ENCODE measurements around the gene AGAP1. TPM values are rescaled to one million over a fixed set of nuclear protein-coding genes. Genes with fewer than 3 reads are reported as not detected.

The AGAP1 gene
- total RNA-seq, 4 donors from 2014 or later: 33.7 to 39.9 (median 35.6) TPM

GRCh38 chr2:236017446-236017845, 523.6 kb downstream of the AGAP1 start:
- no peak overlapping the region for H3K27ac ChIP-seq
- no peaks in the 10 kb centered on the region for H3K9me3 ChIP-seq
- H3K4me1 ChIP-seq: peaks cover 0 to 14% (median 3%) of the 10 kb centered on the region in 4 donors
- no peak overlapping the region for H3K4me3 ChIP-seq
- no peak for DNase-seq (ENCODE audit: low spot score in 2 of 2)
- peaks cover 0 to 18% (median 0%) of the 10 kb centered on the region in 3 donors for H3K36me3 ChIP-seq
- TF ChIP-seq POLR2A (IDR thresholded peaks at IDR 0.05) (no peak), EP300 (IDR thresholded peaks at IDR 0.05) (no peak)
- TF ChIP-seq, protein P1, sequence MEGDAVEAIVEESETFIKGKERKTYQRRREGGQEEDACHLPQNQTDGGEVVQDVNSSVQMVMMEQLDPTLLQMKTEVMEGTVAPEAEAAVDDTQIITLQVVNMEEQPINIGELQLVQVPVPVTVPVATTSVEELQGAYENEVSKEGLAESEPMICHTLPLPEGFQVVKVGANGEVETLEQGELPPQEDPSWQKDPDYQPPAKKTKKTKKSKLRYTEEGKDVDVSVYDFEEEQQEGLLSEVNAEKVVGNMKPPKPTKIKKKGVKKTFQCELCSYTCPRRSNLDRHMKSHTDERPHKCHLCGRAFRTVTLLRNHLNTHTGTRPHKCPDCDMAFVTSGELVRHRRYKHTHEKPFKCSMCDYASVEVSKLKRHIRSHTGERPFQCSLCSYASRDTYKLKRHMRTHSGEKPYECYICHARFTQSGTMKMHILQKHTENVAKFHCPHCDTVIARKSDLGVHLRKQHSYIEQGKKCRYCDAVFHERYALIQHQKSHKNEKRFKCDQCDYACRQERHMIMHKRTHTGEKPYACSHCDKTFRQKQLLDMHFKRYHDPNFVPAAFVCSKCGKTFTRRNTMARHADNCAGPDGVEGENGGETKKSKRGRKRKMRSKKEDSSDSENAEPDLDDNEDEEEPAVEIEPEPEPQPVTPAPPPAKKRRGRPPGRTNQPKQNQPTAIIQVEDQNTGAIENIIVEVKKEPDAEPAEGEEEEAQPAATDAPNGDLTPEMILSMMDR (IDR thresholded peaks at IDR 0.05): no peak
- H3K27me3 ChIP-seq: no peaks in the 10 kb centered on the region
- WGBS, 2 donors: 77 to 90% methylated on average over 3 of the region's 3 CpGs

GRCh38 chr2:236019434-236019833, 525.6 kb downstream of the AGAP1 start:
- Histone ChIP-seq H3K36me3 (peaks cover 0 to 28% (median 0%) of the 10 kb centered on the region in 3 donors), H3K9me3 (no peaks in the 10 kb centered on the region), H3K27ac (no peak overlapping the region), H3K4me1 (peaks cover 0 to 10% (median 2%) of the 10 kb centered on the region in 4 donors), H3K4me3 (no peak overlapping the region), H3K27me3 (no peaks in the 10 kb centered on the region)
- no peak for DNase-seq (ENCODE audit: low spot score in 2 of 2)
- TF ChIP-seq, protein P1 (IDR thresholded peaks at IDR 0.05): no peak
- TF ChIP-seq EP300 (IDR thresholded peaks at IDR 0.05): no peak
- no peak for TF ChIP-seq POLR2A (IDR thresholded peaks at IDR 0.05)
- WGBS, 2 donors: 94 to 99% methylated on average over 8 of the region's 8 CpGs

DNA sequence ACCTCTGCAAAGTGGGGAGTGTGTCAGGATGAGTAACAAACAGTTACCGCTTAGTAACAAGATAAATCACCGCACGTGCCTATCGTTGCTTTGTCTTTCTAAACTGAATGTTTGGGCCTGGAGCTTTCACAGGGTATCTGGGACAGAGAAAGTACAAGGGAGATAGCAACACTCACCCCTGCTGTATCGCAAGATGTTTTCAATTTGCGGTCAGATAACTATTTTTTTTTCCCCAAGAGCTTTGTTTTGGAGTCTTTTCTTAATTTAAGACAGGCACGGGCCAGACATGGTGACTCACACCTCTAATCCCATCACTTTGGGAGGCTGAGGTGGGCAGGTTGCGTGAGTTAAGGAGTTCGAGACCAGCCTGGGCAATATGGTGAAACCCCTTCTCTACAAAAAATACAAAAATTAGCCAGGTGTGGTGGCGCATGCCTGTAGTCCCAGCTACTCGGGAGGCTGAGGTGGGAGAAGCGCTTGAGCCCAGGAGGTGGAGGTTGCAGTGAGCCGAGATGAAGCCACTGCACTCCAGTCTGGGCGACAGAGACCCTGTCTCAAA, 527.7 kb downstream of the AGAP1 start:
- Histone ChIP-seq H3K4me1 (no peaks in the 10 kb centered on the region), H3K9me3 (no peaks in the 10 kb centered on the region), H3K4me3 (no peak overlapping the region), H3K27ac (no peak overlapping the region), H3K27me3 (no peaks in the 10 kb centered on the region), H3K36me3 (peaks cover 0 to 28% (median 0%) of the 10 kb centered on the region in 3 donors)
- 91 to 96% methylated on average over 14 of the region's 14 CpGs for WGBS, 2 donors
- DNase-seq (ENCODE audit: low spot score in 2 of 2): no peak
- TF ChIP-seq EP300 (IDR thresholded peaks at IDR 0.05) (no peak), POLR2A (IDR thresholded peaks at IDR 0.05) (no peak)
- TF ChIP-seq, protein P1 (IDR thresholded peaks at IDR 0.05): no peak

DNA sequence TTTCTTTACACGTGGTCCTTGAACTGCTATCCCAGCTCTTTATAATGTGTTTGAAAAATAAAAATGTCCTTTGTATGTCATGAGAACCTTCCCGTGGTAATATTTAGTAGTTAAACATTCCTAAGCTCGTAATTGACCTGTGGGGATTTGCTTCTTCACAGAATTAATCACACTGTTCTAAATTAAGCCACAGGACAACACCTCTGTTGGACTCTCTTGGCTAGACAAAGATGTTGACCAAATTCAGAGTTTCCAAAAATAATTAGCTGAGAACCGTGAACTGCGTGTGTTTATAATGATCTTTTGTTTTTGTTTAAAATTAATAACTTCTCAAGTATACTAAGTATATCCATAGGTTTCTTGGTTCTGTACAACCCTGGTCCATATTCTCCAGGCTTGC, 528.3 kb downstream of the AGAP1 start:
- no peak for TF ChIP-seq POLR2A (IDR thresholded peaks at IDR 0.05)
- TF ChIP-seq EP300 (IDR thresholded peaks at IDR 0.05): no peak
- TF ChIP-seq, protein P1 (IDR thresholded peaks at IDR 0.05): no peak
- Histone ChIP-seq H3K4me3 (no peak overlapping the region), H3K27ac (no peak overlapping the region), H3K4me1 (no peaks in the 10 kb centered on the region), H3K9me3 (no peaks in the 10 kb centered on the region), H3K36me3 (peaks cover 0 to 28% (median 0%) of the 10 kb centered on the region in 3 donors), H3K27me3 (no peaks in the 10 kb centered on the region)
- WGBS, 2 donors: 55 to 67% methylated on average over 5 of the region's 5 CpGs
- DNase-seq (ENCODE audit: low spot score in 2 of 2): no peak

GRCh38 chr2:236025892-236026291, 532.0 kb downstream of the AGAP1 start:
- Histone ChIP-seq H3K9me3 (no peaks in the 10 kb centered on the region), H3K27me3 (no peaks in the 10 kb centered on the region), H3K4me3 (no peak overlapping the region), H3K36me3 (peaks cover 0 to 22% (median 0%) of the 10 kb centered on the region in 3 donors), H3K27ac (no peak overlapping the region), H3K4me1 (no peaks in the 10 kb centered on the region)
- 91 to 96% methylated on average over 3 of the region's 3 CpGs for WGBS, 2 donors
- TF ChIP-seq, protein P1 (IDR thresholded peaks at IDR 0.05): no peak
- TF ChIP-seq EP300 (IDR thresholded peaks at IDR 0.05) (no peak), POLR2A (IDR thresholded peaks at IDR 0.05) (no peak)
- DNase-seq (ENCODE audit: low spot score in 2 of 2): no peak
